Measurements from ENCODE around the gene MKLN1. TPM values are rescaled to one million over a fixed set of nuclear protein-coding genes. Genes with fewer than 3 reads are reported as not detected.
"Not testable (repeated sequence)": the region's sequence is repeated elsewhere in the genome, so short reads cannot be mapped to it uniquely, and the experiment has no call there.

Gene MKLN1
- total RNA-seq, 1 donor from 2014 or later: 20.2 TPM

GRCh38 chr7:131388126-131388525, 60.5 kb downstream of the MKLN1 start:
- DNase-seq (ENCODE audit: extremely low read depth, low read depth, low spot score): no peak

- DNase-seq (ENCODE audit: extremely low read depth, low read depth, low spot score): no peak
These were observed 62.6 kb downstream of the MKLN1 start for GRCh38 chr7:131390275-131390674.

GRCh38 chr7:131391145-131391544, 63.5 kb downstream of the MKLN1 start:
- DNase-seq (ENCODE audit: extremely low read depth, low read depth, low spot score): no peak

- DNase-seq (ENCODE audit: extremely low read depth, low read depth, low spot score): no peak
These were observed 73.1 kb downstream of the MKLN1 start for GRCh38 chr7:131400681-131401176.

- no peak for DNase-seq (ENCODE audit: extremely low read depth, low read depth, low spot score)
These were observed 73.5 kb downstream of the MKLN1 start for GRCh38 chr7:131401194-131401593.

GRCh38 chr7:131403322-131403721, 75.6 kb downstream of the MKLN1 start:
- no peak for DNase-seq (ENCODE audit: extremely low read depth, low read depth, low spot score)

- no peak for DNase-seq (ENCODE audit: extremely low read depth, low read depth, low spot score)
These were observed 76.7 kb downstream of the MKLN1 start for GRCh38 chr7:131404226-131404911.

GRCh38 chr7:131409129-131409766, 81.6 kb downstream of the MKLN1 start:
- DNase-seq (ENCODE audit: extremely low read depth, low read depth, low spot score): no peak

GRCh38 chr7:131412031-131412430, 84.4 kb downstream of the MKLN1 start:
- no peak for DNase-seq (ENCODE audit: extremely low read depth, low read depth, low spot score)

GRCh38 chr7:131413711-131414110, 86.0 kb downstream of the MKLN1 start:
- DNase-seq (ENCODE audit: extremely low read depth, low read depth, low spot score): no peak

GRCh38 chr7:131424219-131424822, 96.6 kb downstream of the MKLN1 start:
- DNase-seq (ENCODE audit: extremely low read depth, low read depth, low spot score): peak; percentile 33

GRCh38 chr7:131425992-131426391, 98.3 kb downstream of the MKLN1 start:
- no peak for DNase-seq (ENCODE audit: extremely low read depth, low read depth, low spot score)

GRCh38 chr7:131430826-131431225, 103.2 kb downstream of the MKLN1 start:
- not testable (repeated sequence) for DNase-seq (ENCODE audit: extremely low read depth, low read depth, low spot score)

GRCh38 chr7:131431289-131431688, 103.6 kb downstream of the MKLN1 start:
- no peak for DNase-seq (ENCODE audit: extremely low read depth, low read depth, low spot score)

- DNase-seq (ENCODE audit: extremely low read depth, low read depth, low spot score): no peak
These were observed 104.1 kb downstream of the MKLN1 start for GRCh38 chr7:131431756-131432155.

- no peak for DNase-seq (ENCODE audit: extremely low read depth, low read depth, low spot score)
These were observed 108.7 kb downstream of the MKLN1 start for GRCh38 chr7:131436384-131436783.

- no peak for DNase-seq (ENCODE audit: extremely low read depth, low read depth, low spot score)
These were observed 111.3 kb downstream of the MKLN1 start for GRCh38 chr7:131438969-131439368.

- no peak for DNase-seq (ENCODE audit: extremely low read depth, low read depth, low spot score)
These were observed 115.8 kb downstream of the MKLN1 start for GRCh38 chr7:131443496-131443895.

GRCh38 chr7:131444683-131445082, 117.0 kb downstream of the MKLN1 start:
- DNase-seq (ENCODE audit: extremely low read depth, low read depth, low spot score): no peak

GRCh38 chr7:131449373-131449902, 121.8 kb downstream of the MKLN1 start:
- no peak for DNase-seq (ENCODE audit: extremely low read depth, low read depth, low spot score)

- DNase-seq (ENCODE audit: extremely low read depth, low read depth, low spot score): no peak
These were observed 126.8 kb downstream of the MKLN1 start for GRCh38 chr7:131454498-131454897.

- no peak for DNase-seq (ENCODE audit: extremely low read depth, low read depth, low spot score)
These were observed 127.3 kb downstream of the MKLN1 start for GRCh38 chr7:131455001-131455400.
